Fibroblast of the aortic adventitia (primary cell): ENCODE results near the gene REV3L. TPM values are rescaled to one million over a fixed set of nuclear protein-coding genes. Genes with fewer than 3 reads are reported as not detected.
A peak's percentile ranks its signal among the peaks of the same experiment; 100 is the strongest.

Experiments used
- DNase-seq: peaks from one replicate; pipeline ENCODE4 v3.0.0-alpha.2; 2010; ENCODE audit warnings: low read depth
- H3K4me3 ChIP-seq: 2 replicates; pipeline ENCODE4 v1.5.1; 2011; ENCODE audit warnings: low read depth, mild to moderate bottlenecking, control low read depth, low read length, moderate library complexity
- total RNA-seq: library from RNA; depleted of rRNA; stranded (reverse); fragments of >200 nt; gene quantifications from 2 replicates; pipeline ENCODE4 v1.2.3, GENCODE V29; 2012; ENCODE audit warnings: low replicate concordance
- TF ChIP-seq, protein P1 (sequence below): IDR thresholded peaks from 2 replicates; pipeline ENCODE4 v1.5.1; 2011; ENCODE audit warnings: mild to moderate bottlenecking, low read length, control low read depth, inconsistent platforms; ENCODE audit not compliant: insufficient read depth

REV3L gene, protein sequence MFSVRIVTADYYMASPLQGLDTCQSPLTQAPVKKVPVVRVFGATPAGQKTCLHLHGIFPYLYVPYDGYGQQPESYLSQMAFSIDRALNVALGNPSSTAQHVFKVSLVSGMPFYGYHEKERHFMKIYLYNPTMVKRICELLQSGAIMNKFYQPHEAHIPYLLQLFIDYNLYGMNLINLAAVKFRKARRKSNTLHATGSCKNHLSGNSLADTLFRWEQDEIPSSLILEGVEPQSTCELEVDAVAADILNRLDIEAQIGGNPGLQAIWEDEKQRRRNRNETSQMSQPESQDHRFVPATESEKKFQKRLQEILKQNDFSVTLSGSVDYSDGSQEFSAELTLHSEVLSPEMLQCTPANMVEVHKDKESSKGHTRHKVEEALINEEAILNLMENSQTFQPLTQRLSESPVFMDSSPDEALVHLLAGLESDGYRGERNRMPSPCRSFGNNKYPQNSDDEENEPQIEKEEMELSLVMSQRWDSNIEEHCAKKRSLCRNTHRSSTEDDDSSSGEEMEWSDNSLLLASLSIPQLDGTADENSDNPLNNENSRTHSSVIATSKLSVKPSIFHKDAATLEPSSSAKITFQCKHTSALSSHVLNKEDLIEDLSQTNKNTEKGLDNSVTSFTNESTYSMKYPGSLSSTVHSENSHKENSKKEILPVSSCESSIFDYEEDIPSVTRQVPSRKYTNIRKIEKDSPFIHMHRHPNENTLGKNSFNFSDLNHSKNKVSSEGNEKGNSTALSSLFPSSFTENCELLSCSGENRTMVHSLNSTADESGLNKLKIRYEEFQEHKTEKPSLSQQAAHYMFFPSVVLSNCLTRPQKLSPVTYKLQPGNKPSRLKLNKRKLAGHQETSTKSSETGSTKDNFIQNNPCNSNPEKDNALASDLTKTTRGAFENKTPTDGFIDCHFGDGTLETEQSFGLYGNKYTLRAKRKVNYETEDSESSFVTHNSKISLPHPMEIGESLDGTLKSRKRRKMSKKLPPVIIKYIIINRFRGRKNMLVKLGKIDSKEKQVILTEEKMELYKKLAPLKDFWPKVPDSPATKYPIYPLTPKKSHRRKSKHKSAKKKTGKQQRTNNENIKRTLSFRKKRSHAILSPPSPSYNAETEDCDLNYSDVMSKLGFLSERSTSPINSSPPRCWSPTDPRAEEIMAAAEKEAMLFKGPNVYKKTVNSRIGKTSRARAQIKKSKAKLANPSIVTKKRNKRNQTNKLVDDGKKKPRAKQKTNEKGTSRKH (N-terminal part only)
- 77.4 and 106 TPM in 2 replicates for total RNA-seq

GRCh38 chr6:111482959-111483735, at the start of gene REV3L:
TSS of gene REV3L (minus strand) at chr6:111483218. CDS start at chr6:111482888, 330 bp downstream.
- peak within 1 kb of the TSS; percentile 90 for H3K4me3 ChIP-seq
- TF ChIP-seq, protein P1, sequence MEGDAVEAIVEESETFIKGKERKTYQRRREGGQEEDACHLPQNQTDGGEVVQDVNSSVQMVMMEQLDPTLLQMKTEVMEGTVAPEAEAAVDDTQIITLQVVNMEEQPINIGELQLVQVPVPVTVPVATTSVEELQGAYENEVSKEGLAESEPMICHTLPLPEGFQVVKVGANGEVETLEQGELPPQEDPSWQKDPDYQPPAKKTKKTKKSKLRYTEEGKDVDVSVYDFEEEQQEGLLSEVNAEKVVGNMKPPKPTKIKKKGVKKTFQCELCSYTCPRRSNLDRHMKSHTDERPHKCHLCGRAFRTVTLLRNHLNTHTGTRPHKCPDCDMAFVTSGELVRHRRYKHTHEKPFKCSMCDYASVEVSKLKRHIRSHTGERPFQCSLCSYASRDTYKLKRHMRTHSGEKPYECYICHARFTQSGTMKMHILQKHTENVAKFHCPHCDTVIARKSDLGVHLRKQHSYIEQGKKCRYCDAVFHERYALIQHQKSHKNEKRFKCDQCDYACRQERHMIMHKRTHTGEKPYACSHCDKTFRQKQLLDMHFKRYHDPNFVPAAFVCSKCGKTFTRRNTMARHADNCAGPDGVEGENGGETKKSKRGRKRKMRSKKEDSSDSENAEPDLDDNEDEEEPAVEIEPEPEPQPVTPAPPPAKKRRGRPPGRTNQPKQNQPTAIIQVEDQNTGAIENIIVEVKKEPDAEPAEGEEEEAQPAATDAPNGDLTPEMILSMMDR, result no peak
- peak; percentile 82 for DNase-seq

GRCh38 chr6:111531185-111531584, 48.2 kb upstream of the REV3L start:
- TF ChIP-seq, protein P1, result no peak
- H3K4me3 ChIP-seq, result no peak overlapping the region
- DNase-seq, result no peak

- TF ChIP-seq, protein P1, result no peak
- DNase-seq, result no peak
Measured at GRCh38 chr6:111530667-111531066, 47.6 kb upstream of the REV3L start.

GRCh38 chr6:111530218-111530617, 47.2 kb upstream of the REV3L start:
- DNase-seq, result no peak
- TF ChIP-seq, protein P1, result no peak
- no peak overlapping the region for H3K4me3 ChIP-seq

More at GRCh38 chr6:111530667-111531066, 47.6 kb upstream of the REV3L start:
- no peak overlapping the region for H3K4me3 ChIP-seq

GRCh38 chr6:111527367-111527766, 44.3 kb upstream of the REV3L start:
- no peak for DNase-seq
- TF ChIP-seq, protein P1, result no peak

More at GRCh38 chr6:111527367-111527766, 44.3 kb upstream of the REV3L start:
- H3K4me3 ChIP-seq, result no peak overlapping the region
